Uterus (tissue), 4 donors: ENCODE measurements around the gene SLC6A17. TPM values are rescaled to one million over a fixed set of nuclear protein-coding genes. Genes with fewer than 3 reads are reported as not detected.

ENCODE experiments used
- DNase-seq, 2 donors: peaks; one replicate each; pipeline ENCODE4 v3.0.0-alpha.2; 2019 to 2020
- H3K27ac ChIP-seq, 2 donors: fragments of 200-600 bp; sonication (generic); 1 replicate in 1 of 2; 2 replicates in 1 of 2; pipeline ENCODE4 v1.5.1; 2016 to 2018
- H3K27me3 ChIP-seq, 2 donors: fragments of 200-600 bp; sonication (generic); one replicate each; pipeline ENCODE4 v1.5.1; 2018 to 2019; ENCODE audit warnings: control low read depth in 1 of 2
- H3K36me3 ChIP-seq, 2 donors: fragments of 200-600 bp; sonication (generic); one replicate each; pipeline ENCODE4 v1.5.1; 2019; ENCODE audit warnings: control low read depth in 1 of 2
- H3K4me1 ChIP-seq, 2 donors: fragments of 200-600 bp; sonication (generic); one replicate each; pipeline ENCODE4 v1.5.1; 2018 to 2019; ENCODE audit warnings: control low read depth in 1 of 2
- H3K4me3 ChIP-seq, 2 donors: fragments of 200-600 bp; sonication (generic); 1 replicate in 1 of 2; 2 replicates in 1 of 2; pipeline ENCODE4 v1.5.1; 2018 to 2019; ENCODE audit warnings: mild to moderate bottlenecking in 1 of 2
- H3K9me3 ChIP-seq, 2 donors: fragments of 200-600 bp; sonication (generic); one replicate each; pipeline ENCODE4 v1.5.1; 2019; ENCODE audit warnings: control low read depth in 1 of 2
- POLR2A ChIP-seq, 2 donors: fragments of 450-650 bp; IDR thresholded peaks; one replicate each; pipeline ENCODE4 v1.6.1; 2016; ENCODE audit warnings: antibody characterized with exemption in 2 of 2, mild to moderate bottlenecking in 1 of 2, moderate library complexity in 1 of 2
- intact Hi-C: fragments of 100-400 bp; cut with DNase I; formaldehyde crosslinking; loops from one replicate; pipeline ENCODE4 v1.15.1; 2023; ENCODE audit warnings: low total_unique reads
- total RNA-seq, 4 donors: library from RNA; depleted of rRNA in 3 of 4; stranded (reverse); fragments of >200 nt in 3 of 4; gene quantifications; one replicate each; pipeline versions ENCODE4 v1.1.0 to v1.2.4, GENCODE V29; 2014 to 2023
- TF ChIP-seq, protein P1 (sequence below), 4 experiments: fragments of 200-600 bp in 2 of 4; fragments of 450-650 bp in 2 of 4; sonication (generic) in 2 of 4; IDR thresholded peaks; one replicate each; pipeline ENCODE4 v1.5.1; 2016 to 2019; ENCODE audit warnings: antibody characterized with exemption in 4 of 4, mild to moderate bottlenecking in 2 of 4, moderate library complexity in 1 of 4
- donor health status: DM: yes; HTN: yes; CAD: no.

Gene SLC6A17
- total RNA-seq, 4 donors from 2014 or later, result 0.07 to 0.15 TPM; not detected in 2

DNA sequence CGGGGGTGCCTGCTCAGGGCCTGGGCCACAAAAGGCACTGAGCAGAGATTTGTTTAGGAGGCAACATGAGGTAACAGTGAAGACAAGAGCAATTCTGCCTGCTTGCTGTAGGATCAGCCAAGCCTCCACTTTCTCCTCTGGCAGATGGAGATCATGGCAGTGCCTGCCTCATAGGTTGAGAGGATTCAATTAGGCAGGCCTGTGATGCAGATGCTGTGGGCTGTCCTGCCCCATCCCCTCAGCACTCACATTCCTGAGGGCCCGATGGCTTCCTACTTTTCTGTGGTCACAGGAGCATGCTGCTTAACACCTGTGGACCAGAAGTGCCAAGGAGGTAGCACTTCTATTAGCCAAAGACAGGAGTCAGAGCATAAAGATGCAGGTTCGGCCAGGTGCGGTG, 39.2 kb upstream of the SLC6A17 start:
- Histone ChIP-seq H3K27me3 (no peaks in the 10 kb centered on the region), H3K4me3 (no peak overlapping the region), H3K27ac (no peak overlapping the region), H3K36me3 (no peaks in the 10 kb centered on the region), H3K4me1 (no peaks in the 10 kb centered on the region), H3K9me3 (no peaks in the 10 kb centered on the region)
- intact Hi-C loops, result no loop called here
- DNase-seq, result no peak
- TF ChIP-seq, protein P1, sequence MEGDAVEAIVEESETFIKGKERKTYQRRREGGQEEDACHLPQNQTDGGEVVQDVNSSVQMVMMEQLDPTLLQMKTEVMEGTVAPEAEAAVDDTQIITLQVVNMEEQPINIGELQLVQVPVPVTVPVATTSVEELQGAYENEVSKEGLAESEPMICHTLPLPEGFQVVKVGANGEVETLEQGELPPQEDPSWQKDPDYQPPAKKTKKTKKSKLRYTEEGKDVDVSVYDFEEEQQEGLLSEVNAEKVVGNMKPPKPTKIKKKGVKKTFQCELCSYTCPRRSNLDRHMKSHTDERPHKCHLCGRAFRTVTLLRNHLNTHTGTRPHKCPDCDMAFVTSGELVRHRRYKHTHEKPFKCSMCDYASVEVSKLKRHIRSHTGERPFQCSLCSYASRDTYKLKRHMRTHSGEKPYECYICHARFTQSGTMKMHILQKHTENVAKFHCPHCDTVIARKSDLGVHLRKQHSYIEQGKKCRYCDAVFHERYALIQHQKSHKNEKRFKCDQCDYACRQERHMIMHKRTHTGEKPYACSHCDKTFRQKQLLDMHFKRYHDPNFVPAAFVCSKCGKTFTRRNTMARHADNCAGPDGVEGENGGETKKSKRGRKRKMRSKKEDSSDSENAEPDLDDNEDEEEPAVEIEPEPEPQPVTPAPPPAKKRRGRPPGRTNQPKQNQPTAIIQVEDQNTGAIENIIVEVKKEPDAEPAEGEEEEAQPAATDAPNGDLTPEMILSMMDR (IDR thresholded peaks at IDR 0.05), result no peak
- no peak for TF ChIP-seq POLR2A (IDR thresholded peaks at IDR 0.05)

DNA sequence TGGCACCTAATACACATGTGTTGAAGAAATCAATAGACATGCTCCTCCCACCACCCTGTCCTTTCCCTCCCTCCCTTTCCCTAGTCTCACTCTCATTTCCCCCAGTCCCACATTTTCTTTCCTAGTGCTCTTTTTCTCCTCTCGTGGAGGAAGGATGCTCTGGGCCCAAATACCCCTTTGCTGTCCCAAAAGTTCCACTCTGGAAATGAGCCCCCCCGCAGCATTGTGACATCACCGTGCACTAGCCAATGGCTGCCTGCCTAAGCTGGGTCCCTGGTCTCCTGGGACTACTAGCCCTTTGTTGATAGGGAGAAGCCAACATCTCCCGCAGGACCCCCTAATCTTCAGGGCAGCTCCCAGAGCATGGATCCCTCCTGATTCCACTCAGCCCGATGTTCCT, 38.2 kb upstream of the SLC6A17 start, which contains the start of gene UBL4B:
TSS of gene UBL4B (plus strand) at position 301 of the 400 bp plus-strand sequence. CDS start at position 393, 92 bp downstream.
- TF ChIP-seq, protein P1 (IDR thresholded peaks at IDR 0.05), result no peak
- TF ChIP-seq POLR2A (IDR thresholded peaks at IDR 0.05), result no peak
- intact Hi-C loops, result no loop called here
- no peak for DNase-seq
- H3K27me3 ChIP-seq, result no peaks in the 10 kb centered on the region
- H3K27ac ChIP-seq, result no peak within 1 kb of the TSS
- no peaks in the 10 kb centered on the region for H3K4me1 ChIP-seq
- H3K9me3 ChIP-seq, result no peaks in the 10 kb centered on the region
- H3K36me3 ChIP-seq, result no peaks in the 10 kb centered on the region
- H3K4me3 ChIP-seq, result no peak within 1 kb of the TSS

DNA sequence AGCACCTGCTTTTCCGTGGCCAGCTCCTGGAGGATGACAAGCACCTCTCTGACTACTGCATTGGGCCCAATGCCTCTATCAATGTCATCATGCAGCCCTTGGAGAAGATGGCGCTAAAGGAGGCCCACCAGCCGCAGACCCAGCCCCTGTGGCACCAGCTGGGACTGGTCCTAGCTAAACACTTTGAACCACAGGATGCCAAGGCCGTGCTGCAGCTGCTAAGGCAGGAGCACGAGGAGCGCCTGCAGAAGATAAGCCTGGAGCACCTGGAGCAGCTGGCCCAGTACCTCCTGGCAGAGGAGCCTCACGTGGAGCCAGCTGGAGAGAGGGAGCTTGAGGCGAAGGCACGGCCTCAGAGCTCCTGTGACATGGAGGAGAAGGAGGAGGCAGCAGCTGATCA, 37.6 kb upstream of the SLC6A17 start:
- Histone ChIP-seq H3K27me3 (no peaks in the 10 kb centered on the region), H3K27ac (no peak overlapping the region), H3K4me1 (no peaks in the 10 kb centered on the region), H3K9me3 (no peaks in the 10 kb centered on the region), H3K36me3 (no peaks in the 10 kb centered on the region), H3K4me3 (no peak overlapping the region)
- DNase-seq, result no peak
- TF ChIP-seq, protein P1 (IDR thresholded peaks at IDR 0.05), result no peak
- no peak for TF ChIP-seq POLR2A (IDR thresholded peaks at IDR 0.05)
- intact Hi-C loops, result no loop called here

DNA sequence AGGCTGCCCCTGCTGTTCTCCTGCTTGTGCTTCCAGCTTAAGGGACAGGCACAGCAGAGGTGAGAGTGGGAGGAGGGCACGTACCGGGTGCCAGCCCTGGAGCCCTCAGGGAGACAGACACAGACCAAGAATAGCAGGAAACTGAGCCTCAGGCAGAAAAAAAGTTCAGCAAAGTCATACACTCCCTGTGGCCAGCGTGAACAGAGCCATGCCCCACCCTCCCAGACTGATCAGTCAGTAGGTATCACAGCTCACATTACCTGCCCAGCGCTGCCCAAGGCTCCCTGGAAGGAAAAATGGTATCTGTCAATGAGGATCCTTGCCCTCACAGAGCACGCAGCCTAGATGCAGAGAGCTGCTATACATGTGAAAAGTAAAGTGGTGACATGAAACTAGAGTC, 36.7 kb upstream of the SLC6A17 start:
- Histone ChIP-seq H3K4me3 (no peak overlapping the region), H3K27ac (no peak overlapping the region), H3K27me3 (no peaks in the 10 kb centered on the region), H3K9me3 (no peaks in the 10 kb centered on the region), H3K4me1 (no peaks in the 10 kb centered on the region), H3K36me3 (no peaks in the 10 kb centered on the region)
- DNase-seq, result no peak
- intact Hi-C loops, result no loop called here
- TF ChIP-seq, protein P1 (IDR thresholded peaks at IDR 0.05), result no peak
- no peak for TF ChIP-seq POLR2A (IDR thresholded peaks at IDR 0.05)

DNA sequence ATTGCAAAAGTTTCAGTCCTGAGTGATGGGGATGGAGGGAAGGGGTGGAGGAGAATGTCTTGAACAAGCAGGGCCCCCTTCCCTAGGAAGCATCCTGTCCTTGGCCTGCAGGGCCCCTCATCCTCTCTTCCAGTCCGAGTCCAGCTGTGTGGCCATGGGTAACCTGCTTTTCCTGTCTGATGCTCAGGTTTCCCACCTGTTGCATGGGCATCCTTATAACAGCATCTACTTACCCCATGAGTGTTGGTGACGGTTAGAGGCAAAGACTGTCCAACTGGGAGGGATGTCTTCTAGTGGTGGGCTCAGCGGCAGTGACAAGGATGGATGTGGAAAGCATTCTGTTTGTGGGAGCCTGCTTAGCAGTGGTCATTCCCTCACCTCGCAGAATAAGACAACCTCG, 36.1 kb upstream of the SLC6A17 start:
- no peak for DNase-seq
- Histone ChIP-seq H3K36me3 (no peaks in the 10 kb centered on the region), H3K27me3 (no peaks in the 10 kb centered on the region), H3K27ac (no peak overlapping the region), H3K4me1 (no peaks in the 10 kb centered on the region), H3K9me3 (no peaks in the 10 kb centered on the region), H3K4me3 (no peak overlapping the region)
- intact Hi-C loops, result no loop called here
- TF ChIP-seq, protein P1 (IDR thresholded peaks at IDR 0.05), result no peak
- TF ChIP-seq POLR2A (IDR thresholded peaks at IDR 0.05), result no peak
